Smooth muscle cell (in vitro differentiated cells): Measurements from ENCODE around the gene RFT1. TPM values are rescaled to one million over a fixed set of nuclear protein-coding genes. Genes with fewer than 3 reads are reported as not detected.
A peak's percentile ranks its signal among the peaks of the same experiment; 100 is the strongest.

Source experiments
- DNase-seq: peaks from one replicate; lab custom pipeline; 2025; ENCODE audit not compliant: unreplicated experiment; lab: John Stamatoyannopoulos, UW
- H2AFZ ChIP-seq: fragments of 200-600 bp; sonication (generic); 2 replicates; pipeline ENCODE4 v1.6.0; 2016; ENCODE audit warnings: antibody characterized with exemption, low read depth, mild to moderate bottlenecking
- H3F3A ChIP-seq: fragments of 200-600 bp; sonication (generic); 2 replicates; pipeline ENCODE4 v1.6.0; 2017; ENCODE audit warnings: antibody characterized with exemption, low read depth
- H3K27ac ChIP-seq: fragments of 200-600 bp; sonication (generic); 2 replicates; pipeline ENCODE4 v1.5.1; 2016; ENCODE audit warnings: low read depth, mild to moderate bottlenecking
- H3K27me3 ChIP-seq: fragments of 200-600 bp; sonication (generic); 2 replicates; pipeline ENCODE4 v1.6.1; 2016; ENCODE audit warnings: low read depth, mild to moderate bottlenecking
- H3K36me3 ChIP-seq: fragments of 200-600 bp; sonication (generic); 2 replicates; pipeline ENCODE4 v1.5.1; 2016; ENCODE audit warnings: low read depth
- H3K4me1 ChIP-seq: fragments of 200-600 bp; sonication (generic); 2 replicates; pipeline ENCODE4 v1.5.1; 2016; ENCODE audit warnings: low read depth
- H3K4me2 ChIP-seq: fragments of 200-600 bp; sonication (generic); 2 replicates; pipeline ENCODE4 v1.6.0; 2016; ENCODE audit warnings: mild to moderate bottlenecking
- H3K4me3 ChIP-seq: fragments of 200-600 bp; sonication (generic); 2 replicates; pipeline ENCODE4 v1.5.1; 2016; ENCODE audit warnings: mild to moderate bottlenecking
- H3K79me2 ChIP-seq: fragments of 200-600 bp; sonication (generic); 2 replicates; pipeline ENCODE4 v1.6.0; 2016; ENCODE audit warnings: low read depth, mild to moderate bottlenecking
- H3K9ac ChIP-seq: fragments of 200-600 bp; sonication (generic); 2 replicates; pipeline ENCODE4 v1.6.0; 2016; ENCODE audit warnings: low read depth
- H3K9me3 ChIP-seq: fragments of 200-600 bp; sonication (generic); replicated peaks from 2 replicates; pipeline ENCODE4 v1.5.1; 2016; ENCODE audit warnings: low read depth
- H4K20me1 ChIP-seq: fragments of 200-600 bp; sonication (generic); 2 replicates; pipeline ENCODE4 v1.6.0; 2016; ENCODE audit warnings: low read depth
- CTCF ChIP-seq: fragments of 200-600 bp; sonication (generic); IDR thresholded peaks from 2 replicates; pipeline ENCODE4 v1.5.1; 2017; ENCODE audit warnings: borderline replicate concordance, mild to moderate bottlenecking, antibody characterized with exemption; ENCODE audit not compliant: insufficient read depth, poor library complexity, severe bottlenecking
- WGBS: methylation state at CpG from one replicate; pipeline ENCODE4 v1.1.7; 2016; ENCODE audit warnings: low lambda C conversion rate; 5-methylcytosine and 5-hydroxymethylcytosine counted together
- polyA plus RNA-seq: library from polyadenylated mRNA; unstranded; fragments of >200 nt; fragmentation: Nextera tagmentation; extraction: Ambion mirVana; gene quantifications from 2 replicates; pipeline ENCODE4 v1.2.1, GENCODE V29; 2016
- total RNA-seq: library from RNA; depleted of rRNA; stranded (reverse); fragments of >200 nt; gene quantifications from 2 replicates; pipeline ENCODE4 v1.2.3, GENCODE V29; 2014

The RFT1 gene
- total and polyA plus RNA-seq, 2 experiments from 2014 or later, result 13.3 to 25.7 TPM

- no peak overlapping the region for H3K9ac ChIP-seq
- no peaks in the 10 kb centered on the region for H3K9me3 ChIP-seq
- no peak overlapping the region for H3K4me2 ChIP-seq
- H3K4me1 ChIP-seq, result no peaks in the 10 kb centered on the region
- no peak for DNase-seq
- TF ChIP-seq CTCF, result no peak
- no peaks in the 10 kb centered on the region for H4K20me1 ChIP-seq
- H3F3A ChIP-seq, result no peaks in the 10 kb centered on the region
- no peak overlapping the region for H3K27ac ChIP-seq
- no peaks in the 10 kb centered on the region for H3K79me2 ChIP-seq
- H3K27me3 ChIP-seq, result no peaks in the 10 kb centered on the region
- no peaks in the 10 kb centered on the region for H3K36me3 ChIP-seq
- 94% methylated on average over 2 of the region's 2 CpGs for WGBS
- H3K4me3 ChIP-seq, result no peak overlapping the region
- no peak overlapping the region for H2AFZ ChIP-seq
Measured at GRCh38 chr3:53137221-53137620, 7.0 kb upstream of the RFT1 start.

GRCh38 chr3:53134631-53135232, 4.5 kb upstream of the RFT1 start:
- no peak overlapping the region for H3K4me2 ChIP-seq
- 39% methylated on average over 6 of the region's 6 CpGs for WGBS
- no peak for DNase-seq

GRCh38 chr3:53132347-53132746, 2.1 kb upstream of the RFT1 start:
- Histone ChIP-seq H3K36me3 (no peaks in the 10 kb centered on the region), H3K79me2 (peaks cover 16% of the 10 kb centered on the region), H3F3A (peaks cover 10% of the 10 kb centered on the region), H3K9me3 (no peaks in the 10 kb centered on the region), H3K4me2 (no peak overlapping the region), H4K20me1 (no peaks in the 10 kb centered on the region), H3K27ac (no peak overlapping the region), H3K4me3 (no peak overlapping the region), H3K27me3 (no peaks in the 10 kb centered on the region), H3K4me1 (peaks cover 16% of the 10 kb centered on the region), H2AFZ (no peak overlapping the region), H3K9ac (no peak overlapping the region)
- WGBS, result 70% methylated on average over 5 of the region's 5 CpGs
- no peak for DNase-seq
- TF ChIP-seq CTCF, result no peak

More at GRCh38 chr3:53134631-53135232, 4.5 kb upstream of the RFT1 start:
- Histone ChIP-seq H3K79me2 (peaks cover 4% of the 10 kb centered on the region), H3K4me3 (no peak overlapping the region), H3K9me3 (no peaks in the 10 kb centered on the region), H3K27ac (no peak overlapping the region), H3K9ac (no peak overlapping the region), H3K36me3 (no peaks in the 10 kb centered on the region), H3K4me1 (peaks cover 8% of the 10 kb centered on the region), H3F3A (peaks cover 10% of the 10 kb centered on the region), H4K20me1 (no peaks in the 10 kb centered on the region), H3K27me3 (no peaks in the 10 kb centered on the region), H2AFZ (no peak overlapping the region)
- peak; percentile 58 for TF ChIP-seq CTCF

GRCh38 chr3:53131096-53131495, 861 bp upstream of the RFT1 start:
- peak overlapping the region; percentile 95 for H3K9ac ChIP-seq

More at GRCh38 chr3:53131096-53131495, 861 bp upstream of the RFT1 start:
- H3K4me3 ChIP-seq, result peak overlapping the region; percentile 98
- H3K4me1 ChIP-seq, result peaks cover 16% of the 10 kb centered on the region
- no peaks in the 10 kb centered on the region for H3K36me3 ChIP-seq
- H3K27me3 ChIP-seq, result no peaks in the 10 kb centered on the region
- DNase-seq, result no peak
- peak overlapping the region; percentile 96 for H3K27ac ChIP-seq
- H3F3A ChIP-seq, result peaks cover 10% of the 10 kb centered on the region
- peak overlapping the region; percentile 99 for H2AFZ ChIP-seq
- H3K9me3 ChIP-seq, result no peaks in the 10 kb centered on the region
- no peak for TF ChIP-seq CTCF
- WGBS, result 97% methylated on average over 4 of the region's 4 CpGs
- H4K20me1 ChIP-seq, result no peaks in the 10 kb centered on the region
- H3K4me2 ChIP-seq, result peak overlapping the region; percentile 98
- peaks cover 16% of the 10 kb centered on the region for H3K79me2 ChIP-seq
